DMS53 (cell line): Measurements from ENCODE around the gene MAP6D1.

Experiments
- DNase-seq: peaks from one replicate; lab custom pipeline; 2025; lab: John Stamatoyannopoulos, UW

Gene MAP6D1

GRCh38 chr3:183823963-183824362 lies 1.4 kb downstream of the MAP6D1 start:
- DNase-seq = no peak

- no peak for DNase-seq
These were observed 2.7 kb downstream of the MAP6D1 start for GRCh38 chr3:183822631-183823030.

GRCh38 chr3:183819831-183820230 lies 5.5 kb downstream of the MAP6D1 start:
- no peak for DNase-seq

- no peak for DNase-seq
These were observed 6.4 kb downstream of the MAP6D1 start for GRCh38 chr3:183818706-183819624.

GRCh38 chr3:183818041-183818620 lies 7.2 kb downstream of the MAP6D1 start:
- no peak for DNase-seq

GRCh38 chr3:183817639-183818038 lies 7.7 kb downstream of the MAP6D1 start:
- DNase-seq = no peak

- DNase-seq = no peak
These were observed 8.5 kb downstream of the MAP6D1 start for GRCh38 chr3:183816681-183817510.

GRCh38 chr3:183815951-183816475 lies 9.4 kb downstream of the MAP6D1 start:
- DNase-seq = no peak

- no peak for DNase-seq
These were observed 9.8 kb downstream of the MAP6D1 start for GRCh38 chr3:183815563-183815940.

- DNase-seq = no peak
These were observed 11.1 kb downstream of the MAP6D1 start for GRCh38 chr3:183814240-183814639.

GRCh38 chr3:183812761-183813445 lies 12.5 kb downstream of the MAP6D1 start:
- DNase-seq = no peak

- DNase-seq = no peak
These were observed 13.7 kb downstream of the MAP6D1 start for GRCh38 chr3:183811638-183812037.

- no peak for DNase-seq
These were observed 14.5 kb downstream of the MAP6D1 start for GRCh38 chr3:183810643-183811594.

GRCh38 chr3:183809270-183809669 lies 16.1 kb downstream of the MAP6D1 start:
- DNase-seq = peak; percentile 48

GRCh38 chr3:183808355-183808754 lies 17.0 kb downstream of the MAP6D1 start:
- no peak for DNase-seq

- no peak for DNase-seq
These were observed 17.5 kb downstream of the MAP6D1 start for GRCh38 chr3:183807881-183808280.

- peak; percentile 31 for DNase-seq
These were observed 18.1 kb downstream of the MAP6D1 start for GRCh38 chr3:183807209-183807728.

GRCh38 chr3:183802989-183803388 lies 22.4 kb downstream of the MAP6D1 start:
- DNase-seq = no peak

GRCh38 chr3:183801601-183802000 lies 23.8 kb downstream of the MAP6D1 start:
- DNase-seq = no peak

- DNase-seq = no peak
These were observed 25.0 kb downstream of the MAP6D1 start for GRCh38 chr3:183800243-183800863.
